Stimulated activated CD8-positive, alpha-beta memory T cell treated with anti-CD3 and anti-CD28 coated beads, Interleukin-12 subunit alpha, Interleukin-12 subunit beta, amount 100 ng/mL, for 24 hours (primary cell): Measurements from ENCODE around the gene ATP9A.
"Not testable (repeated sequence)": the region's sequence is repeated elsewhere in the genome, so short reads cannot be mapped to it uniquely, and the experiment has no call there.

Source experiments
- DNase-seq: peaks from one replicate; pipeline ENCODE4 v3.0.0-alpha.2; 2020; ENCODE audit errors: extremely low read depth

ATP9A gene

GRCh38 chr20:51659491-51660050, 108.6 kb downstream of the ATP9A start:
- DNase-seq = no peak

GRCh38 chr20:51656726-51657260, 111.4 kb downstream of the ATP9A start:
- no peak for DNase-seq

GRCh38 chr20:51656089-51656488, 112.1 kb downstream of the ATP9A start:
- DNase-seq = not testable (repeated sequence)

GRCh38 chr20:51654495-51654894, 113.7 kb downstream of the ATP9A start:
- no peak for DNase-seq

GRCh38 chr20:51654060-51654459, 114.1 kb downstream of the ATP9A start:
- DNase-seq = no peak

- no peak for DNase-seq
Measured at GRCh38 chr20:51653226-51653625, 115.0 kb downstream of the ATP9A start.

GRCh38 chr20:51651921-51652549, 116.2 kb downstream of the ATP9A start:
- no peak for DNase-seq

- no peak for DNase-seq
Measured at GRCh38 chr20:51650685-51651134, 117.5 kb downstream of the ATP9A start.

GRCh38 chr20:51648571-51648947, 119.6 kb downstream of the ATP9A start:
- DNase-seq = no peak

- no peak for DNase-seq
Measured at GRCh38 chr20:51647674-51648570, 120.3 kb downstream of the ATP9A start.

GRCh38 chr20:51643810-51644209, 124.4 kb downstream of the ATP9A start:
- DNase-seq = not testable (repeated sequence)

- no peak for DNase-seq
Measured at GRCh38 chr20:51643390-51643789, 124.8 kb downstream of the ATP9A start.

- no peak for DNase-seq
Measured at GRCh38 chr20:51641866-51642265, 126.3 kb downstream of the ATP9A start.

- no peak for DNase-seq
Measured at GRCh38 chr20:51640743-51641142, 127.4 kb downstream of the ATP9A start.

GRCh38 chr20:51639206-51639832, 128.9 kb downstream of the ATP9A start:
- no peak for DNase-seq

- no peak for DNase-seq
Measured at GRCh38 chr20:51637241-51637640, 130.9 kb downstream of the ATP9A start.

GRCh38 chr20:51636123-51636522, 132.1 kb downstream of the ATP9A start:
- DNase-seq = no peak

- no peak for DNase-seq
Measured at GRCh38 chr20:51635680-51636079, 132.5 kb downstream of the ATP9A start.

- DNase-seq = no peak
Measured at GRCh38 chr20:51634877-51635276, 133.3 kb downstream of the ATP9A start.

GRCh38 chr20:51634257-51634656, 133.9 kb downstream of the ATP9A start:
- no peak for DNase-seq

- no peak for DNase-seq
Measured at GRCh38 chr20:51633430-51633829, 134.8 kb downstream of the ATP9A start.

- no peak for DNase-seq
Measured at GRCh38 chr20:51631953-51632352, 136.2 kb downstream of the ATP9A start.
